Suprapubic skin (tissue), 3 donors: ENCODE data around the gene PGRMC2.

Source experiments
- CTCF ChIP-seq, 2 donors: fragments of 200-600 bp in 1 of 2; fragments of 450-650 bp in 1 of 2; sonication (generic) in 1 of 2; IDR thresholded peaks; one replicate each; pipeline ENCODE4 v1.5.1; 2016 to 2019; ENCODE audit warnings: antibody characterized with exemption in 2 of 2, mild to moderate bottlenecking in 1 of 2, moderate library complexity in 1 of 2
- EP300 ChIP-seq: sonication (generic); formaldehyde crosslinking; IDR thresholded peaks from one replicate; pipeline ENCODE4 v1.6.1; 2017; ENCODE audit warnings: antibody characterized with exemption

DNA sequence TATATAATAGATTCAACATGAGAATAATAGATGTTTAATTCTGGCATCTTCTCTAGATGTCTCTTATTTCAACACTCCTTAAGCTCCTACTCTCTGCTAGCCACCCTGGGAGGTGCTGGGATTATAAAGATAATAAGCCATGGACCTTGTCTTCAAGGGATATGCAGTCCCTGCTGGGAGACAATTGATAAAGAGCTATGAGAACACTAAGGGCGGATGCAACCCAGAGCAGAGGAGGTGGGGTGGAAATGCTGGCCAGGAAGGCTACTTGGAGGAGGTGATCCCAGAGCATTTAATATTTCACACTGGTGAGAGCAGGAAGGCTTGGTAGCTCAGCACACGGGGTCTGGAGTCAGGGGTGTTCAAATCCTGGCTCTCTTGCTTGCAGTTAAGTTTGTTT lies 18.3 kb upstream of the PGRMC2 start:
- TF ChIP-seq CTCF (IDR thresholded peaks at IDR 0.05) (no peak), EP300 (no peak)
